K562 treated with DMSO at 1 percent for 12 hours (cell line): Measurements from ENCODE around the gene EN1. TPM values are rescaled to one million over a fixed set of nuclear protein-coding genes. Genes with fewer than 3 reads are reported as not detected.

Source experiments
- total RNA-seq: library from RNA; unstranded; fragments of 300-600 nt; gene quantifications from 2 replicates; pipeline ENCODE4 v1.2.3, GENCODE V29; 2022; ENCODE audit not compliant: insufficient read depth

The EN1 gene
- 1.4 and 4.9 TPM in 2 replicates for total RNA-seq

GRCh38 chr2:118846953-118847761 is at the start of gene EN1:
Gene EN1, minus strand, starts transcription at chr2:118847648. Its CDS starts 481 bp downstream, at chr2:118847167.

Other genes with a start within 250 kb of the EN1 start
- not detected in 2 replicates for gene MARCO, start 94.5 kb upstream of the EN1 start, total RNA-seq